ENCODE data around the gene ZC3H8.

DNA sequence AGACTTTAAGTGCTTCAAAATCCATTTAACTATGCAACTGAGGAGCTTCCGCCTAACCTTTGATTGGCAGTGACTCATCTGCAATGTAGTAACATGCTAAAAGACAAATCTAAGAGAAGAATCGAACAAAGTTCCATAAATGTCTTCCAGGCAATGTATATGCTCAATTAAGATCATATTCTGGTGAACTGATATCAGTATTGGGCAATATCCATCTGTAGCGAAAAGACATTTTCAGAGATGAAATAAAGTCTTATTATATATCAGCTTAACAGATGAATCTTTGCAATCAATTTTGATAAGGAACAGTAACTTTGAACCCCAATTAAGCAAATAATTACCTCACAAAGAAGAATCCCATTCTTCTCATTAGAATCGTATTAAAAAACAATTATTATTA lies 11.6 kb downstream of the ZC3H8 start:
- TF ChIP-seq, protein P1, sequence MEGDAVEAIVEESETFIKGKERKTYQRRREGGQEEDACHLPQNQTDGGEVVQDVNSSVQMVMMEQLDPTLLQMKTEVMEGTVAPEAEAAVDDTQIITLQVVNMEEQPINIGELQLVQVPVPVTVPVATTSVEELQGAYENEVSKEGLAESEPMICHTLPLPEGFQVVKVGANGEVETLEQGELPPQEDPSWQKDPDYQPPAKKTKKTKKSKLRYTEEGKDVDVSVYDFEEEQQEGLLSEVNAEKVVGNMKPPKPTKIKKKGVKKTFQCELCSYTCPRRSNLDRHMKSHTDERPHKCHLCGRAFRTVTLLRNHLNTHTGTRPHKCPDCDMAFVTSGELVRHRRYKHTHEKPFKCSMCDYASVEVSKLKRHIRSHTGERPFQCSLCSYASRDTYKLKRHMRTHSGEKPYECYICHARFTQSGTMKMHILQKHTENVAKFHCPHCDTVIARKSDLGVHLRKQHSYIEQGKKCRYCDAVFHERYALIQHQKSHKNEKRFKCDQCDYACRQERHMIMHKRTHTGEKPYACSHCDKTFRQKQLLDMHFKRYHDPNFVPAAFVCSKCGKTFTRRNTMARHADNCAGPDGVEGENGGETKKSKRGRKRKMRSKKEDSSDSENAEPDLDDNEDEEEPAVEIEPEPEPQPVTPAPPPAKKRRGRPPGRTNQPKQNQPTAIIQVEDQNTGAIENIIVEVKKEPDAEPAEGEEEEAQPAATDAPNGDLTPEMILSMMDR (IDR thresholded peaks at IDR 0.05; ENCODE audit: borderline replicate concordance, extremely low read depth, low read length, poor library complexity, severe bottlenecking): no peak
- no peak for TF ChIP-seq EZH2 (IDR thresholded peaks at IDR 0.05; ENCODE audit: borderline replicate concordance, low read depth, low read length, severe bottlenecking)
